Fibroblast of the aortic adventitia (primary cell): ENCODE data around the gene TMPRSS6. TPM values are rescaled to one million over a fixed set of nuclear protein-coding genes. Genes with fewer than 3 reads are reported as not detected.

Experiments used
- DNase-seq: peaks from one replicate; pipeline ENCODE4 v3.0.0-alpha.2; 2010; ENCODE audit warnings: low read depth
- H3K4me3 ChIP-seq: 2 replicates; pipeline ENCODE4 v1.5.1; 2011; ENCODE audit warnings: low read depth, mild to moderate bottlenecking, control low read depth, low read length, moderate library complexity
- total RNA-seq: library from RNA; depleted of rRNA; stranded (reverse); fragments of >200 nt; gene quantifications from 2 replicates; pipeline ENCODE4 v1.2.3, GENCODE V29; 2012; ENCODE audit warnings: low replicate concordance
- TF ChIP-seq, protein P1 (sequence below): IDR thresholded peaks from 2 replicates; pipeline ENCODE4 v1.5.1; 2011; ENCODE audit warnings: mild to moderate bottlenecking, low read length, control low read depth, inconsistent platforms; ENCODE audit not compliant: insufficient read depth

Gene TMPRSS6
- total RNA-seq, 1 donor: not detected

DNA sequence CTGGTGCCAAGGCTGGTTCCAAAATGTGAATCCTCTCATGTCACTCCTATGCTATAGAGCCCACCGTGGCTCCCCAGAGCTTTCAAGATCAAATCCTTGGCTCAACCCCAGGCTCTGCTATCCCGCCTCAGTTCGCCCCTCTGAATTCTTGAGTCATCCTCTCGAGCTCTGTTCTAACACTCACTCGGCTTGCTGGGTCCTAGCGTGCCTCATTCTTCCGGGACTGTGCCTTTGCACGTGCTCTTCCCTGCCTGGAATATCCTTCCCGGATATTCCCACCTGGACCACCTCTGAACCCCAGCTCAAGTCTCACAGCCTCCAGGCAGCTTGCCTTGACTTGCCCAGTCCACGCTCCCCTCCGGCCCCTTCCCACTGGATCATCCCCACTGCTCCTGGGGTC lies 45.0 kb downstream of the TMPRSS6 start:
- H3K4me3 ChIP-seq: no peak overlapping the region
- TF ChIP-seq, protein P1, sequence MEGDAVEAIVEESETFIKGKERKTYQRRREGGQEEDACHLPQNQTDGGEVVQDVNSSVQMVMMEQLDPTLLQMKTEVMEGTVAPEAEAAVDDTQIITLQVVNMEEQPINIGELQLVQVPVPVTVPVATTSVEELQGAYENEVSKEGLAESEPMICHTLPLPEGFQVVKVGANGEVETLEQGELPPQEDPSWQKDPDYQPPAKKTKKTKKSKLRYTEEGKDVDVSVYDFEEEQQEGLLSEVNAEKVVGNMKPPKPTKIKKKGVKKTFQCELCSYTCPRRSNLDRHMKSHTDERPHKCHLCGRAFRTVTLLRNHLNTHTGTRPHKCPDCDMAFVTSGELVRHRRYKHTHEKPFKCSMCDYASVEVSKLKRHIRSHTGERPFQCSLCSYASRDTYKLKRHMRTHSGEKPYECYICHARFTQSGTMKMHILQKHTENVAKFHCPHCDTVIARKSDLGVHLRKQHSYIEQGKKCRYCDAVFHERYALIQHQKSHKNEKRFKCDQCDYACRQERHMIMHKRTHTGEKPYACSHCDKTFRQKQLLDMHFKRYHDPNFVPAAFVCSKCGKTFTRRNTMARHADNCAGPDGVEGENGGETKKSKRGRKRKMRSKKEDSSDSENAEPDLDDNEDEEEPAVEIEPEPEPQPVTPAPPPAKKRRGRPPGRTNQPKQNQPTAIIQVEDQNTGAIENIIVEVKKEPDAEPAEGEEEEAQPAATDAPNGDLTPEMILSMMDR: no peak

DNA sequence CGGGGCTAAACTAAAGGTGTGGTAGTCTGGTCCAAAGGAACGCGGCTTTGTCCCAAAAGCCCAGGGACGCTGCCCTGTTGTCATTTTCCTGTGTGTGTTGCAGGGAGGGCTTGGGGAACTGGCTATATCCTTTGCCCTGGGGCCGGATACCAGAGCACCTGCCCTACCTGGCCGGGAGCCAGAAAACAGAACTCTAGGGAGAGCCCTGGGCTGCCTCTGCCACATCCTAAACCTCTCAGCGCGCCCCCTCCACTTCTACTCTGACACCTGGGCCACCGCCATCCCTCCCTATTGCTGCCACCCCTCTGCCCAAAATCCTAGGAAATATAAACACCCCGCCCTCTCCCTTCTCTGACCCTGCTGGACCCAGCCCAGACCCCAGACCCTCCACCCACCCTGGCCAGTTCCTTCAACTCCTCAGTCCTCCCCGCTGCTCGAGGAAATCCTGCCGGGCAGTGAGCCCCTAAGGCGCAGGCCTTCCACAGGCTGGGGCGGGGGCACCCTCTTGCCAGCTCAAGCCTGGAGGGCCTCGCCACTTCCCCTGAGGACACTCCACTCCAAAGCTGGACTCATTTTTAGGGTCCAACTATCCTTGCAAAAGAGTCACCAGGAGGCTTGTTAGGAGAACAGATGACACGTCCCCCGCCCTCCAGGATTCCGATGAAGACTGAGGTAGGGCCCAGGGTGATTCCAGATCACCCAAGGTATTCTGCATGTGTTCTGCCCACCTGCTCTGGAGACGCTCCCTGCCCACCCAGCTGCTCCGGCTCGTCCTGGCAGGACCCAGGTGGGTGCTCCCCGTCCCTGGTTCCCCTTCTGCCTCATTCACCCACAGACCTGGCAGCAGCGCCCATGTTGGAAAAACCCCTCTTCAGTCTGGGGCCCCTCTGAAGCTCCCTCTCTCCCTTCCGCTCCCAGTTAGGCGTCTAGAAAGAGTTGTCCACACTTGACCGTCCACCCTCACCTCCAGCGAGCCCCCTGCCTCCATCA lies 45.8 kb downstream of the TMPRSS6 start:
- no peak overlapping the region for H3K4me3 ChIP-seq
- DNase-seq: no peak
- TF ChIP-seq, protein P1: no peak

More for the DNA sequence above, 45.0 kb downstream of the TMPRSS6 start:
- DNase-seq: no peak

DNA sequence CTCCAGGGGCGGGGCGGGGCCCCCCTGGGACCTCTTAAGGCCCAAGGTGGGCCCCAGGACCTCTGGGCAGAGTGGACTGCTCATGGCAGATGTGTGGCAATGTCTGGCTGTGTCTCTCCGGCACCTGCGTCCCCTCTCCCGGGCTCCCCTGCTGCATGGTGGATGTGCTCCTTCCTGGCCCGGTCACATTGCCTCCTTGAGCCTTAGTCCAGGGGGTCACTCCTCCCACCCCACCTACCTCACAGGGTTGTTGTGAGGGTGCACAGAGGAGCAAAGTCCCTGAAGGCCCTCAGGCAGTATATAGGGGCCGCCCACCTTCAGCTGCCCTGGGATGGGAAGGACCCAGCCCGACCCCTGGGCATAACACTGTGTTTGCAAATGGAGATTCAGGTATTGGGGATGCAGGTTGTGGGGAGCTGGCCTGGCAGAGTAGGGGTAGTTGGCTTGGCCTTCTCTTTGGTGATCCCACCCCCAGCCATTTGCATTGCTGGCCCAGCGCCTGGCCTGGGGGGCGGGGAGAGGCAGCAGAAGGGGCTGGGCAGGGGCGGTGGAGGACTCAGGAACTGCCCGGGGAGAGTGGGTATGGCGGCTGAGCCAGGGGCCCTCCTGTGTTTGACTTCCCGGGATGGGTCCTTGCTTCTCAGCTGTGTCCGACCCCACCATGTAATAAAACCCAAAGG lies 46.7 kb downstream of the TMPRSS6 start:
- no peak overlapping the region for H3K4me3 ChIP-seq
- TF ChIP-seq, protein P1: no peak
- no peak for DNase-seq

DNA sequence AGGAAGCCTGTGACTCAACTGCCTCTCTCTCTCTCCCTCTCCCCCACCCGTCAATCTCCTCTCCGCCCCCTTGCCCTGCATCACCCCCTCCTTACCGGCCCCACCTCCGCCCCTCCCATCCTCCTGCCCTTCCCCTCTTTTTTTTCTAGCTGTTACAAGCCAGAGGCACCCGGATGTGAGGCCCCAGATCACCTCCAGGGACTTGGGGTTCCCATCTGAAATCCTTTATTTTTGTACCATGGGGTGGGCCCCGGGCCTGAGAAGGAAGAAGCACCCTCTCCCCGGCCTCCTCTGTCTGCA lies 47.2 kb downstream of the TMPRSS6 start:
- no peak overlapping the region for H3K4me3 ChIP-seq
- no peak for DNase-seq
- TF ChIP-seq, protein P1: no peak

DNA sequence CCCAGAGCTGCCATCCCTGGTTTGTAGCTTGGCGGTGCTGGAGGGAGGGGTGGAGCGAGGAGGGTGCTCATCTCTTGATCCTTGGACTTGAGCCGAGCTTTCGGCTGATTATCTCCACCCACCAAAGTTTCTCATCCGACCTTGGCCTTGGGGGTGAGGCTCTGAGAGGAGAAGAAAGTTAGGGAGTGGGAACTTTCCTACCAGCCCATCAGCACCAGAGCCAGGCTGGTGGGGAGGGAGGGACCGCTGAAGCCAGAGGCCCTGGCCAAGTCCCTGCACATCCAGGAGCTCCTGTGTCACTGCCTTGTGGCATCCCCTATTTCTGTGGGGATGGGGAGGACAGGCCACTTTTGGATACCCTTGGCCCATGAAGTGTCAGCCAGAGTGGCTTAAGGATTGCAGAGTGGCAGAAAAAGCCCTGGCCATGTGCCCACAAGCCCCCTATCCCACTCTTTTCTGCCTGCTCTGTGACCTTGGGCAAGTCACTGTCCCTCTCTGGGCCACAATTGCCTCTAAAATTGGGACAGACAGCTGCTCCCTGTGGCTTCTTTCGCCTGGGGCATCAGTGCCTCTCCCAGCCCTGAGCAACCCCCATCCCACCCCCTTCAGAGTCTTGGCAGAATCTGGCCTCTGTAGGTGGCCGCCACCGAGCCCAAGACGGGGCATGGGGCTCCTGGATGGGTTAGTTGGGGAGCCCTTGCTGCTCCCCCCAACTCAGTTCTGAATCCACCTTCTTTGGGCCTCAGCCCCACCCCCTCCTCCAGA lies 47.7 kb downstream of the TMPRSS6 start:
- no peak overlapping the region for H3K4me3 ChIP-seq
- TF ChIP-seq, protein P1: no peak
- no peak for DNase-seq

DNA sequence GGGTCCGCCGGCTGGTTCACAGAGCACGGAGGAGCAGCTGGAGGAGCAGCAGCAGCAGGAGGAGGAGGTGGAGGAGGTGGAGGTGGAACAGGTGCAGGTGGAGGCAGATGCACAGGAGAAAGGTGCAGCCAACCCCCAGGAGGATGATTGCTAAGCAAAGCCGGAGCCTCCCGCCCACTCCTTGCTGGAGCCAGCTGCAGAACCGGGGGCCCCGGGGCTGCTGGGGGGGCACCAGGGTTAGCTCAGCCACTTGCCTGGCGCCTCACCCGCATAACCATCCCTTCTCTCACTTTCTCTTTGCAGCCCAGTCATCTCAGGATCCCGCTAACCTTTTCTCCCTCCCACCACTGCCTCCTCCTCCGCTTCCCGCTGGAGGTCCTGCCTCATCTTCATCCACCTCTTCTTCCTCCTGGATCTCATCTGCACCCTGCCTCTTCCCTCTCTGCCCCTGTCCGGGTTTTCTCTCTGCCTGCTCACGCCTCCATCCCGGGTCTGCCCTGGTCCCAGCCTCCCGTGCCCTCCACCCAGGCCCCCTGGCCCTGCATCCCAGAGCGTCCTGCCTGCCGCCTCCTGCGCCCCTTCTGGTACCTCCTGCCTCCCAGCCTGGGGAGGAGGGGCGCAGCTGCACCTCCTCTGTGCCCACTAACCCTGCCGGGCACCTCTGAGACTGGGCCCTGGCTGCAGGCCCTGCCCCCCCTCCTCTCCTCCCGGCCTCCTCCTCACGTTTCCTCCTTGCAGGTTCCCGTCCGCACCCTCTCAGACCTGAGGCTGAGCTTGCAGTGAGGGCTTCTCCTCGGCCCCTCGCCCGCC lies 48.5 kb downstream of the TMPRSS6 start:
- no peak for DNase-seq
- TF ChIP-seq, protein P1: no peak
- H3K4me3 ChIP-seq: no peak overlapping the region
